HG03469 (cell line): ENCODE data around the gene LRTM1.

Experiments
- ATAC-seq: cut with Tn5 transposase; IDR thresholded peaks from one replicate; pipeline ENCODE4 v1.9.1; 2021; ENCODE audit warnings: mild to moderate bottlenecking, moderate library complexity, moderate number of reproducible peaks; ENCODE audit not compliant: unreplicated experiment

Gene LRTM1

GRCh38 chr3:54895613-54896012 lies 32.2 kb downstream of the LRTM1 start:
- ATAC-seq = no peak

GRCh38 chr3:54892168-54892567 lies 35.7 kb downstream of the LRTM1 start:
- no peak for ATAC-seq

GRCh38 chr3:54891540-54891897 lies 36.3 kb downstream of the LRTM1 start:
- ATAC-seq = no peak

GRCh38 chr3:54889731-54890130 lies 38.1 kb downstream of the LRTM1 start:
- no peak for ATAC-seq

- ATAC-seq = no peak
These were observed 39.0 kb downstream of the LRTM1 start for GRCh38 chr3:54888873-54889272.

- ATAC-seq = no peak
These were observed 39.7 kb downstream of the LRTM1 start for GRCh38 chr3:54888162-54888561.

- ATAC-seq = no peak
These were observed 45.6 kb downstream of the LRTM1 start for GRCh38 chr3:54882129-54882833.

GRCh38 chr3:54878145-54878544 lies 49.7 kb downstream of the LRTM1 start:
- ATAC-seq = no peak

- no peak for ATAC-seq
These were observed 50.1 kb downstream of the LRTM1 start for GRCh38 chr3:54877730-54878129.

GRCh38 chr3:54876694-54877093 lies 51.2 kb downstream of the LRTM1 start:
- no peak for ATAC-seq

- ATAC-seq = no peak
These were observed 52.1 kb downstream of the LRTM1 start for GRCh38 chr3:54875596-54876268.

- ATAC-seq = no peak
These were observed 52.9 kb downstream of the LRTM1 start for GRCh38 chr3:54874816-54875556.

GRCh38 chr3:54873059-54874010 lies 54.5 kb downstream of the LRTM1 start:
- ATAC-seq = no peak

- no peak for ATAC-seq
These were observed 56.0 kb downstream of the LRTM1 start for GRCh38 chr3:54871867-54872266.

- no peak for ATAC-seq
These were observed 57.4 kb downstream of the LRTM1 start for GRCh38 chr3:54870423-54870822.
